Muscle layer of colon (tissue), 2 donors: ENCODE data around the gene CSF1.

Source experiments
- H3K27ac ChIP-seq: one replicate; pipeline ENCODE4 v1.7.0; 2013; ENCODE audit warnings: low read depth, mild to moderate bottlenecking, low read length, moderate library complexity
- H3K27me3 ChIP-seq, 2 donors: one replicate each; pipeline ENCODE4 v1.7.0; 2013; ENCODE audit warnings: low read length in 2 of 2, mild to moderate bottlenecking in 2 of 2; ENCODE audit not compliant: insufficient read depth in 2 of 2, control insufficient read depth in 1 of 2
- H3K36me3 ChIP-seq: one replicate; pipeline ENCODE4 v1.7.0; 2013; ENCODE audit warnings: mild to moderate bottlenecking, low read length; ENCODE audit not compliant: insufficient read depth
- H3K4me1 ChIP-seq: one replicate; pipeline ENCODE4 v1.7.0; 2013; ENCODE audit warnings: mild to moderate bottlenecking, low read length; ENCODE audit not compliant: insufficient read depth
- H3K4me3 ChIP-seq, 2 donors: one replicate each; pipeline ENCODE4 v1.7.0; 2013; ENCODE audit warnings: low read length in 2 of 2, low read depth in 1 of 2, mild to moderate bottlenecking in 1 of 2, moderate library complexity in 1 of 2
- H3K9ac ChIP-seq: one replicate; pipeline ENCODE4 v1.7.0; 2013; ENCODE audit warnings: low read length
- H3K9me3 ChIP-seq: one replicate; pipeline ENCODE4 v1.7.0; 2013; ENCODE audit warnings: mild to moderate bottlenecking, low read length
- donor health status: abdominal sarcoma.
- donor health status: Adenocarcinoma of cecum.

Gene CSF1

DNA sequence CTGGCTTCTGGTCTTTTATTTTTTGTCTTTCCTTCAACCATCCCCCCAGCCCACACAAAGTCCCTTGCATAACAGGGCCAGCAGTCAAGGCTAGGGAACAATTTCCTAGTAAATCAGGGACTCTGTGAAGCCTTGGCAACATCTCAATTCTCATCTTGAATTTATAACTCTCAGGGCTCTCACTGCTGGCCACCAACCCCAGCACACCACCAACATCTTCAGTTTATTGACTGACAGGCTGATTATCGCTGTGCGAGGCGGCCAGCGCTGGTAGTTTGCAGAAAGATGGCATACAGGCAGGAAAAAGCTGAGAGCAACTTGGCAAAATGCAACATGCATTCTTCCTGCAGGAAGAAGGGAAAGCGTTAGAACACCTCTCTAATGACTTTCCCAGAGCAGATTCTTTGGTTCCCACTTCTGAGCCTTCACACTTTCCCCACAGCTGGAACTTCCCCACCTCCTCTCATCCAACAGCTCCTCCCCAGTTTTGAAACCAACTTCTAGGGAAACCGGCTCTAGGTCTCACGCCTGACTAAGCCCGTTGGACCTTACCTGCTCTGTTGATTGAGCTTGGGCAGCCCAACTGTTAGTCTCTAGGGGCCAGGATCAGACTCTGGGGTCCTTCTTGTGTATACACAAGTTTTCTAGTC lies 26.3 kb upstream of the CSF1 start:
- Histone ChIP-seq H3K36me3 (no peaks in the 10 kb centered on the region), H3K4me1 (peaks cover 25% of the 10 kb centered on the region), H3K9me3 (no peaks in the 10 kb centered on the region), H3K4me3 (no peak overlapping the region), H3K27me3 (no peaks in the 10 kb centered on the region), H3K27ac (no peak overlapping the region), H3K9ac (no peak overlapping the region)

DNA sequence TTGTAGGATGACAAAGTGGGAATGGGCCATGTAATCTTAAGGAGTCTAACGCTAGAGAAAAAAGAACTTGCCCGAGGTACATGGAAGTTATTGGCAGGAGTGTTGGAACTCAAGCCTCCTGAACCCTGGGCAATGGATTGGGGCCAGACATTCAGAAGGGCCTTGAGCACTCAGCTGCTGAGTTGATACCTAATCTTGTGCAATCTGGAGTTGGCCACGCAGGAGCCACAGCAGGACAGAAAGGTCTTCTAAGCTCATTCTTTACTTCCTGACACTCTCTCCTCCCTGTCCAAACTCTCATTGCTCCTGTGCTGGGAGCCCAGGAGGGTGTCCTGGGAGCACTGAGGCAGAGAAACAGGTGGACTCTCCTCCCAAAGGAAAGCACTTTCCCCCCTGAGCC lies 25.1 kb upstream of the CSF1 start:
- H3K36me3 ChIP-seq: no peaks in the 10 kb centered on the region

DNA sequence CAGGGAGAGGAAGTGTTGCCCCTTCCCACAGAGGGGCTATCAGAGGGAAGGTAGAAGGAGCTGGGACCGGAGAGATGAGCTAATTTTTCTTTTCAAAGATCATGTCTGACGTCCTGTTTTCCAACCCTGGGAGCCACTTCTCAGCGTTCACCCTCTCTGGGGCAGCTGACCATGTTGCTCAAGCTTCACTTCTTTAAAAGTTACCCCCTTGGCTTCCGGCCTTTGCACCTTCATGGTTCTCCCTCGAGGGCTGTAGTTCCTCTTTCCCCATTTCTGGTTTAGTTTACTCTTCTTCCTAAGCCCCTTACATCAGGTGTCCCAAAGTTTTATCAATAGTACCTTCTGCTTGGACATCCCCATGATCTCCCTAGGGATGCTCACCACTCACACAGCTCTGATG lies 23.8 kb upstream of the CSF1 start:
- H3K9ac ChIP-seq: no peak overlapping the region
- no peak overlapping the region for H3K4me3 ChIP-seq
- H3K36me3 ChIP-seq: no peaks in the 10 kb centered on the region
- no peaks in the 10 kb centered on the region for H3K27me3 ChIP-seq
- peaks cover 31% of the 10 kb centered on the region for H3K4me1 ChIP-seq
- no peaks in the 10 kb centered on the region for H3K9me3 ChIP-seq
- no peak overlapping the region for H3K27ac ChIP-seq

More for the DNA sequence above, 25.1 kb upstream of the CSF1 start:
- H3K9ac ChIP-seq: no peak overlapping the region
- H3K27ac ChIP-seq: no peak overlapping the region
- no peaks in the 10 kb centered on the region for H3K27me3 ChIP-seq
- H3K9me3 ChIP-seq: no peaks in the 10 kb centered on the region
- peaks cover 25% of the 10 kb centered on the region for H3K4me1 ChIP-seq
- no peak overlapping the region for H3K4me3 ChIP-seq

DNA sequence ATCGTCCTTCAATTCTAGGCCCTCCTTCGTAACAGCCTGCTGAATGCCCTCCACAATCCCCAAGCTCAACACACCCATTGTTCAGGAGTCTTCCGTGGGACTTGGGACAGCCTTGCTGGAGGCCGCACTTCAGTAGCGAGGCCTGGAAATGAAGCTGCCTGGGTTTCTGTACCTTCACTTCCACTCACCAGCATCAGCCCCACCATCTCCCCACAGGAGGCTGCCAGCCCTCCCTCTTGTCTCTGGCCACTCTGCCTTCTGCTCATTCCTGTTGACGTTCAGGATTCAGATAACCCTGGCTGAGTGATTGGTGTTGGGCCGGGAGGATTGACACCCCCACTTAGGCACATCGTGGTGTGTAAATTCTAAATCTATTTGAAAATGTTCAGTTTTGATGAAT lies 23.4 kb upstream of the CSF1 start:
- no peak overlapping the region for H3K27ac ChIP-seq
- no peaks in the 10 kb centered on the region for H3K27me3 ChIP-seq
- H3K9ac ChIP-seq: no peak overlapping the region
- no peak overlapping the region for H3K4me3 ChIP-seq
- no peaks in the 10 kb centered on the region for H3K36me3 ChIP-seq
- H3K9me3 ChIP-seq: no peaks in the 10 kb centered on the region
- peaks cover 32% of the 10 kb centered on the region for H3K4me1 ChIP-seq

DNA sequence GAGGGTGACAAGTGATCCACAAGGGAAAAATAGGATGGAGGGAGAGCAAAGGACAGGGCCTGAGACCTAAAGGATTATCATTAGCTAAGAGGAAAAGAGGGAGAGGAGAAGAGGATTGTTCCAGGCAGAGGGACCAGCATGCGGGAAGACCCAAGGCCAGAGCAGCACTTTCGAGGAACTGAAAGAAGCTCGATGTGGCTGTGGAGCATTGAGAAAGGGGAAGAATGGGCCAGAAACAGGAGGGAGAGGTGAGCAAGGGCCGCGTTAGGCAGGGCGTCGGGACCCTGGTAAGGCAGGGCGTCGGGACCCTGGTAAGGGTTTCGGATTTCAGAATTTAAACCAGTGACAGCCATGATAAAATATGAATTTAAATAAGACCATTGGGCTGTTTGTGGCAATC lies 22.8 kb upstream of the CSF1 start:
- H3K9ac ChIP-seq: no peak overlapping the region
- H3K36me3 ChIP-seq: no peaks in the 10 kb centered on the region
- peaks cover 31% of the 10 kb centered on the region for H3K4me1 ChIP-seq
- H3K27me3 ChIP-seq: no peaks in the 10 kb centered on the region
- no peaks in the 10 kb centered on the region for H3K9me3 ChIP-seq
- H3K4me3 ChIP-seq: no peak overlapping the region
- H3K27ac ChIP-seq: no peak overlapping the region

DNA sequence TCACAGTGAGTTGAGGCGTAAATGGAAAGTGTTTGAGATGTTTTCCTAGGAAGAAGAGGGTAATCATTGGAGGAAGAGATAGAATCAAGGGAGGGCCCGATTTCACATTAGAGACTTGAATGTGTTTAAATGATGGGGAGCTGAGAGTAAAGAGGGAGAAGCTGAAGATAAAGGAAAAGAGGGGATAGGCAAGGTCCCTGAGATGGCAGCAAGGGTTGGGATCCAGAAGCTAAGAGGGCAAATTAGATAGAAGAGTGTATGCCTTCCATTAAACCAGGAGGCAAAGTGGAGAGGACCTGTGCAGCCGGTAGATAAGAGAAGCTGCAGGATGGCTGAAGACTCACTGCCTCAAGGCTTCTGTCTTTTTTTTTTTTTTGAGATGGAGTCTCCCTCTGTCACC lies 21.6 kb upstream of the CSF1 start:
- no peak overlapping the region for H3K9ac ChIP-seq
- H3K4me1 ChIP-seq: peaks cover 24% of the 10 kb centered on the region
- no peak overlapping the region for H3K4me3 ChIP-seq
- H3K9me3 ChIP-seq: no peaks in the 10 kb centered on the region
- H3K27ac ChIP-seq: no peak overlapping the region
- H3K36me3 ChIP-seq: no peaks in the 10 kb centered on the region
- H3K27me3 ChIP-seq: no peaks in the 10 kb centered on the region

DNA sequence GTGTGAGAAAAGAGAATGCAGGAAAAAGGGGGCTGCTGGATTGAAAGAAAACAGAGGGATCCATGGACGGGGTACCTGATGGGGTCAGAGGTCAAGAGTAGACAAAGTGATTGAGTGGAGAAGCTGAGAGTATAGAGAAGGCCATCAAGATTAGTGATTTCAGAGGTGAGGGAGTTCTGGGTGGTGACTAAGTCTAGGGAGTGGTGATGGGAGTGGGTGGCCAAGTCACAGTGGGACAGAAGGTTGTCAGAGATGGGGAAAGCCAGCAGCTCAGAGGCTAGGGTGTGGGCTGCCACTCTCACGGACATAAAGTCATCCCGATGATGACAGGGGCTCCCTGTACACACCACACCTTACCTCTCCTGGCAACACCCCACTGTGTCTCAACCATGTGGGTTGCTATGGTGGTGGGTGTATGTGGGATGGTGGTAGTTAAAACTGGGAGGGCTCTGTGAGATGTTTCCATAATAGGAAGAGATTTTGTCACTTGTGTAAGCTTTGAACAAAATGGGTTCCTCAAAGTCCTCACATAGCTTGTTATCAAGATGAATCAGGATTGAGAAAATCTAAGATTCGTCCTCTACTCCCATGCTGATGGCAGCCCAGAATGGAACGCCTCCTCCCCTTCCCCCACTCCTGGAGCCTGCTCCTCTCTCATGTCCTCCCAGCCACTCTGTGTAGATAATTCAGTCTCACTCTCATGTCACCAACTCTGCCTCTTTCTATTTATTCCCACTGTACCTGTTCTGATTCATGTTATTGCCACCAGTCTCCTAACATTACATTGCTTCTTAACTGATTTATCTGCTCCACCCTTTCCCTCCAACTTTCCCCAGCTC lies 20.3 kb upstream of the CSF1 start:
- no peaks in the 10 kb centered on the region for H3K9me3 ChIP-seq
- H3K9ac ChIP-seq: no peak overlapping the region
- H3K27me3 ChIP-seq: no peaks in the 10 kb centered on the region
- no peak overlapping the region for H3K4me3 ChIP-seq
- no peak overlapping the region for H3K27ac ChIP-seq
- peaks cover 22% of the 10 kb centered on the region for H3K4me1 ChIP-seq
- H3K36me3 ChIP-seq: no peaks in the 10 kb centered on the region

DNA sequence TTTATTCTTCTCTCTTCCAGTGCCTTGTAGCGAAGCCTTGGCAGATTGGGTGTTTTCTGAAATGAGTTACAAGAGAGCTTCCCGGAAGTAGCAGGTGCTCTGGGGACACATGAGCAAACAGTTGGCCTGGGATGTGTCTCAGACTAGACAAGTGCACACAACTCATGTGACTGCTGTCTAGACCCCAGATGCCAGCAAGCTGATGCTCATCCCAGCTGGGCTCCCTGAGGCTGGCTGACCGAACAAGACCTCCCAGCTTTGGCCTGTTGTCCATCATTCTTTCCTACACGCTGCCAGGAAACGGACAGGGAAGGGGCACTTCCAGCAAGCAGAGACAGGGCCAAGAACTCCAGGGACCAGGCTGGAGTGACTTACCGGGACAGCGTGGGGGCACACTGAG lies 18.7 kb upstream of the CSF1 start:
- Histone ChIP-seq H3K9me3 (no peaks in the 10 kb centered on the region), H3K9ac (no peak overlapping the region), H3K27me3 (no peaks in the 10 kb centered on the region), H3K4me1 (peaks cover 24% of the 10 kb centered on the region), H3K27ac (no peak overlapping the region), H3K36me3 (no peaks in the 10 kb centered on the region), H3K4me3 (no peak overlapping the region)

DNA sequence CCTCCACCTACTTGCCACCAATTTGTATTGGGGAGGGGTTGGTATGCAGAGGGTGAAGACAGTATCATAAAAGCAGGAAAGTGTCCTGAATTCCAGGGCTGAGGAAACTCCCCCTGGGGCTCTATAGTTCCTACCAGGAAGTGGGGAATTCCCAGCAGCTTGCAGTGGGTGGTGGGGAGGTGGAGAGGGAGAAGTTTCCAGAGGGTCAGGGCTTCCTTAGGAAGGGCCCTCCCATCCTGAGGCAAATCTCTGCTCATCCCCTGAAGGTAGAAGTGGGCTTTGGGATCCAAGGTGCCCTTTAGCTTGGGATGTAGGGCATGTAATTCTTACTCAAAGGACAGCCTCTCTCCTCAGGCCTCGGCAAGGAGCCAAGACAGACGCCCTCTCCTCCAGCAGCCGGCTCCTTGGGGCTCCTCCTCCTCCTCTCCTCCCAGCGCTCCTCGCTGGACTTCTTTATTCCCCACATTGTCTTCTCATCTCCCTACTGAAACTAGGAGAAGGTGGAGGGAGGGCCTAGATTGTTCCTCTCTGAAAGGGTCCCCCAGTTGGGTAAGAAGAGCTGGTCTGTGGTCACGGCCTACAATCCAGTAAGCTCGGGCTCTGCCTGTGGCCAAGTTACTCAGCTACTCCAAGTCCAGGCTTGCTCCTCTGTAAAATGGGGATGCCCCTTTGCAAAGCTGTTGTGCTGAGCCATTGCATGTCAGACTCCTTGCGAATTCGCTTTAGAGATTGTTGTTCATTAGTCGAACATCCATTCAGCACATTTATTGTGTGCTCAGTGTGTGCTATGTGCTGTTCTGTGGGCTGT lies 17.9 kb upstream of the CSF1 start:
- H3K4me1 ChIP-seq: peaks cover 24% of the 10 kb centered on the region
- no peaks in the 10 kb centered on the region for H3K9me3 ChIP-seq
- H3K4me3 ChIP-seq: no peak overlapping the region
- no peaks in the 10 kb centered on the region for H3K27me3 ChIP-seq
- H3K27ac ChIP-seq: no peak overlapping the region
- no peaks in the 10 kb centered on the region for H3K36me3 ChIP-seq
- no peak overlapping the region for H3K9ac ChIP-seq

DNA sequence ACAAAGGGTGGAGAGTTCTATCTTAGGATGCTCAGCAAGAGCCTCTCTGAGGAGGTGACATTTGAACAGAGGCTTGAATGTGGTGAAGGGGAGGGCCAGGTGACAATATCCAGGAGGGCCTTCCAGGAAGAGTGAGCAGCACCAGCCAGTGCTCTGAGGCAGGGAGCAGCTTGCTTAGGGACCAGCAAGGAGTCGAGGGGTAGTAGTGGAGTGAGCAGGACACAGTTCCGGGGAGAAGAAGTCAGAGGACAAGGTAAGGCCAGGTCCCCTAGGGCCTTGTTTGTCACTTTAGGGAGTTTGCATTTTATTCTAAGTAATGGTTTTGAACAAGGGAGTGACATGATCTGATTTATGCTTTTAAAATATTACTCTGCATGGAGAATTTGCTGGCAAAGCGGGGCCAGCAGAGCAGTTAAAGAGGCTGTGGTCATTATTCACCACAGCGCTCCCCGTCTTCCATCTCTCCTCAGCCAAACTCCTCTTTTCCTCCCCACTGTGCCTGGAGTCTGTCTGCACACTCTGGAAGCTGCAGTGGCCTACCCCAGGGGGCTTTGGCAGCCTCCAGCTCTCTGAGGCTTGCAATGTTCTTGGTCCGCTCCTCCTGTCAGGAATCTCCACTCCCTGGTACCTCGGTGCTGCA lies 17.0 kb upstream of the CSF1 start:
- H3K36me3 ChIP-seq: no peaks in the 10 kb centered on the region
- no peak overlapping the region for H3K4me3 ChIP-seq
- no peaks in the 10 kb centered on the region for H3K27me3 ChIP-seq
- H3K27ac ChIP-seq: no peak overlapping the region
- peaks cover 24% of the 10 kb centered on the region for H3K4me1 ChIP-seq
- H3K9me3 ChIP-seq: no peaks in the 10 kb centered on the region
- no peak overlapping the region for H3K9ac ChIP-seq
